ENCODE measurements around the gene POPDC3.

The POPDC3 gene

GRCh38 chr6:105170059-105170458 lies 9.8 kb downstream of the POPDC3 start:
- intact Hi-C loops (cut with DNase I; ENCODE audit: low total_unique reads): no loop called here
- H3K4me1 ChIP-seq: no peaks in the 10 kb centered on the region
- no peaks in the 10 kb centered on the region for H3K9me3 ChIP-seq
- H3K4me3 ChIP-seq: no peak overlapping the region
- no peaks in the 10 kb centered on the region for H3K36me3 ChIP-seq
- TF ChIP-seq CTCF (IDR thresholded peaks at IDR 0.05): no peak
- no peak for DNase-seq
- H3K27ac ChIP-seq: no peak overlapping the region
- H3K27me3 ChIP-seq: no peaks in the 10 kb centered on the region

GRCh38 chr6:105167914-105168313 lies 11.9 kb downstream of the POPDC3 start:
- no peak for TF ChIP-seq CTCF (IDR thresholded peaks at IDR 0.05)
- Histone ChIP-seq H3K9me3 (no peaks in the 10 kb centered on the region), H3K27me3 (no peaks in the 10 kb centered on the region), H3K36me3 (no peaks in the 10 kb centered on the region), H3K4me3 (no peak overlapping the region), H3K27ac (no peak overlapping the region), H3K4me1 (no peaks in the 10 kb centered on the region)
- intact Hi-C loops (cut with DNase I; ENCODE audit: low total_unique reads): no loop called here
- DNase-seq: no peak

GRCh38 chr6:105164418-105164817 lies 15.4 kb downstream of the POPDC3 start:
- TF ChIP-seq CTCF (IDR thresholded peaks at IDR 0.05): no peak
- no peaks in the 10 kb centered on the region for H3K4me1 ChIP-seq
- no peak overlapping the region for H3K4me3 ChIP-seq
- H3K27me3 ChIP-seq: no peaks in the 10 kb centered on the region
- DNase-seq: no peak
- intact Hi-C loops (cut with DNase I; ENCODE audit: low total_unique reads): no loop called here
- H3K9me3 ChIP-seq: no peaks in the 10 kb centered on the region
- peaks cover 0 to 7% (median 3%) of the 10 kb centered on the region in 3 donors for H3K36me3 ChIP-seq
- no peak overlapping the region for H3K27ac ChIP-seq

- H3K4me1 ChIP-seq: no peaks in the 10 kb centered on the region
- H3K9me3 ChIP-seq: no peaks in the 10 kb centered on the region
- H3K27ac ChIP-seq: no peak overlapping the region
- H3K36me3 ChIP-seq: peaks cover 0 to 7% (median 7%) of the 10 kb centered on the region in 3 donors
- intact Hi-C loops (cut with DNase I; ENCODE audit: low total_unique reads): no loop called here
- H3K27me3 ChIP-seq: no peaks in the 10 kb centered on the region
- H3K4me3 ChIP-seq: no peak overlapping the region
- no peak for TF ChIP-seq CTCF (IDR thresholded peaks at IDR 0.05)
- DNase-seq: no peak
These were observed 16.6 kb downstream of the POPDC3 start for GRCh38 chr6:105163183-105163582.

GRCh38 chr6:105162377-105162776 lies 17.4 kb downstream of the POPDC3 start:
- Histone ChIP-seq H3K9me3 (no peaks in the 10 kb centered on the region), H3K36me3 (peaks cover 0 to 7% (median 7%) of the 10 kb centered on the region in 3 donors), H3K27ac (no peak overlapping the region), H3K27me3 (no peaks in the 10 kb centered on the region), H3K4me1 (no peaks in the 10 kb centered on the region), H3K4me3 (no peak overlapping the region)
- DNase-seq: no peak
- intact Hi-C loops (cut with DNase I; ENCODE audit: low total_unique reads): no loop called here
- no peak for TF ChIP-seq CTCF (IDR thresholded peaks at IDR 0.05)

GRCh38 chr6:105161421-105161820 lies 18.4 kb downstream of the POPDC3 start:
- no peaks in the 10 kb centered on the region for H3K27me3 ChIP-seq
- H3K4me1 ChIP-seq: no peaks in the 10 kb centered on the region
- intact Hi-C loops (cut with DNase I; ENCODE audit: low total_unique reads): no loop called here
- no peaks in the 10 kb centered on the region for H3K9me3 ChIP-seq
- H3K4me3 ChIP-seq: no peak overlapping the region
- H3K36me3 ChIP-seq: peaks cover 4 to 15% (median 7%) of the 10 kb centered on the region in 3 donors
- no peak for DNase-seq
- no peak overlapping the region for H3K27ac ChIP-seq
- no peak for TF ChIP-seq CTCF (IDR thresholded peaks at IDR 0.05)

All from tibial artery (tissue), 4 donors.